Neural cell (in vitro differentiated cells): Measurements from ENCODE around the gene COL18A1. TPM values are rescaled to one million over a fixed set of nuclear protein-coding genes. Genes with fewer than 3 reads are reported as not detected.
"Not testable (repeated sequence)": the region's sequence is repeated elsewhere in the genome, so short reads cannot be mapped to it uniquely, and the experiment has no call there.

ENCODE experiments used
- H2AFZ ChIP-seq: fragments of 200-600, 300-800 bp; sonication (generic), shearing (Covaris generic); 2 replicates; pipeline ENCODE4 v1.6.0; 2014; ENCODE audit warnings: low read depth, mild to moderate bottlenecking, antibody characterized with exemption, low read length, moderate library complexity
- H3F3A ChIP-seq: fragments of 200-600 bp; shearing (Covaris generic); 2 replicates; pipeline ENCODE4 v1.6.1; 2016; ENCODE audit warnings: mild to moderate bottlenecking, moderate library complexity, mixed read lengths, antibody characterized with exemption, low read length; ENCODE audit not compliant: insufficient read depth, poor library complexity, severe bottlenecking
- H3K27ac ChIP-seq: fragments of 200-600, 300-800 bp; sonication (generic), shearing (Covaris generic); 2 replicates; pipeline ENCODE4 v1.5.1; 2014; ENCODE audit warnings: mild to moderate bottlenecking, low read length, moderate library complexity
- H3K27me3 ChIP-seq: fragments of 300-800, 200-600 bp; sonication (generic), shearing (Covaris generic); 2 replicates; pipeline ENCODE4 v1.6.0; 2014; ENCODE audit warnings: mild to moderate bottlenecking, low read depth, low read length, moderate library complexity; ENCODE audit not compliant: insufficient read depth
- H3K36me3 ChIP-seq: fragments of 300-800, 200-600 bp; sonication (generic), shearing (Covaris generic); 2 replicates; pipeline ENCODE4 v1.5.1; 2014; ENCODE audit warnings: mild to moderate bottlenecking, antibody characterized with exemption, low read length, moderate library complexity; ENCODE audit not compliant: insufficient read depth
- H3K4me2 ChIP-seq: fragments of 300-800, 200-600 bp; sonication (generic), shearing (Covaris generic); 2 replicates; pipeline ENCODE4 v1.6.0; 2014; ENCODE audit warnings: mild to moderate bottlenecking, low read length
- H3K4me3 ChIP-seq: fragments of 300-800, 200-600 bp; sonication (generic), shearing (Covaris generic); 2 replicates; pipeline ENCODE4 v1.5.1; 2014; ENCODE audit warnings: mild to moderate bottlenecking, low read length, moderate library complexity
- H3K79me2 ChIP-seq: fragments of 200-600 bp; shearing (Covaris generic); replicated peaks from 2 replicates; pipeline ENCODE4 v1.6.0; 2014; ENCODE audit warnings: mild to moderate bottlenecking, low read length, moderate library complexity; ENCODE audit not compliant: insufficient read depth
- H3K9ac ChIP-seq: fragments of 300-800, 200-600 bp; sonication (generic), shearing (Covaris generic); 2 replicates; pipeline ENCODE4 v1.6.1; 2016; ENCODE audit warnings: mild to moderate bottlenecking, low read length, mixed read lengths
- H3K9me2 ChIP-seq: fragments of 200-600 bp; shearing (Covaris generic); 2 replicates; pipeline ENCODE4 v1.6.1; 2016; ENCODE audit warnings: mild to moderate bottlenecking, low read length, mixed read lengths; ENCODE audit not compliant: insufficient read depth
- H3K9me3 ChIP-seq: fragments of 200-600, 300-800 bp; sonication (generic), shearing (Covaris generic); 2 replicates; pipeline ENCODE4 v1.6.1; 2016; ENCODE audit warnings: mild to moderate bottlenecking, mixed run types, low read length, moderate library complexity, mixed read lengths
- H4K20me1 ChIP-seq: fragments of 200-600 bp; shearing (Covaris generic); 2 replicates; pipeline ENCODE4 v1.6.1; 2016; ENCODE audit warnings: mild to moderate bottlenecking, mixed run types; ENCODE audit not compliant: insufficient read depth
- EP300 ChIP-seq: fragments of 450-650 bp; conservative IDR thresholded peaks from 2 replicates; pipeline ENCODE4 v1.6.1; 2014; ENCODE audit warnings: antibody characterized with exemption, mild to moderate bottlenecking, moderate library complexity; ENCODE audit not compliant: poor library complexity, severe bottlenecking
- EZH2 ChIP-seq: fragments of 200-600, 300-800 bp; shearing (Covaris generic), sonication (generic); IDR thresholded peaks from 2 replicates; pipeline ENCODE4 v1.6.1; 2014; ENCODE audit warnings: antibody characterized with exemption, low read length, borderline replicate concordance, mild to moderate bottlenecking; ENCODE audit not compliant: insufficient read depth, poor library complexity, severe bottlenecking
- MXI1 ChIP-seq: fragments of 450-650 bp; conservative IDR thresholded peaks from 2 replicates; pipeline ENCODE4 v1.6.1; 2014; ENCODE audit warnings: antibody characterized with exemption, mild to moderate bottlenecking; ENCODE audit not compliant: poor library complexity, severe bottlenecking
- POLR2AphosphoS5 ChIP-seq: IDR thresholded peaks from 2 replicates; pipeline ENCODE4 v1.6.1; 2012
- RAD21 ChIP-seq: fragments of 450-650 bp; conservative IDR thresholded peaks from 2 replicates; pipeline ENCODE4 v1.6.1; 2014; ENCODE audit warnings: antibody characterized with exemption, mild to moderate bottlenecking, moderate library complexity
- REST ChIP-seq: IDR thresholded peaks from 2 replicates; pipeline ENCODE4 v1.6.1; 2012; ENCODE audit warnings: borderline replicate concordance
- SMC3 ChIP-seq: fragments of 450-650 bp; conservative IDR thresholded peaks from 2 replicates; pipeline ENCODE4 v1.6.1; 2014; ENCODE audit warnings: antibody characterized with exemption, mild to moderate bottlenecking, moderate library complexity; ENCODE audit not compliant: poor library complexity
- TAF1 ChIP-seq: IDR thresholded peaks from 2 replicates; pipeline ENCODE4 v1.6.1; 2012; ENCODE audit warnings: low read depth
- polyA plus RNA-seq: library from polyadenylated mRNA; depleted of rRNA; stranded (reverse); fragments of >200 nt; gene quantifications from 2 replicates; pipeline ENCODE4 v1.2.3, GENCODE V29; 2014
- TF ChIP-seq, protein P1 (sequence below): fragments of 450-650 bp; IDR thresholded peaks from 2 replicates; pipeline ENCODE4 v1.5.1; 2014; ENCODE audit warnings: antibody characterized with exemption, mild to moderate bottlenecking, moderate library complexity; ENCODE audit not compliant: poor library complexity, severe bottlenecking

Gene COL18A1
- polyA plus RNA-seq, 1 donor from 2014 or later, result 2.5 TPM

DNA sequence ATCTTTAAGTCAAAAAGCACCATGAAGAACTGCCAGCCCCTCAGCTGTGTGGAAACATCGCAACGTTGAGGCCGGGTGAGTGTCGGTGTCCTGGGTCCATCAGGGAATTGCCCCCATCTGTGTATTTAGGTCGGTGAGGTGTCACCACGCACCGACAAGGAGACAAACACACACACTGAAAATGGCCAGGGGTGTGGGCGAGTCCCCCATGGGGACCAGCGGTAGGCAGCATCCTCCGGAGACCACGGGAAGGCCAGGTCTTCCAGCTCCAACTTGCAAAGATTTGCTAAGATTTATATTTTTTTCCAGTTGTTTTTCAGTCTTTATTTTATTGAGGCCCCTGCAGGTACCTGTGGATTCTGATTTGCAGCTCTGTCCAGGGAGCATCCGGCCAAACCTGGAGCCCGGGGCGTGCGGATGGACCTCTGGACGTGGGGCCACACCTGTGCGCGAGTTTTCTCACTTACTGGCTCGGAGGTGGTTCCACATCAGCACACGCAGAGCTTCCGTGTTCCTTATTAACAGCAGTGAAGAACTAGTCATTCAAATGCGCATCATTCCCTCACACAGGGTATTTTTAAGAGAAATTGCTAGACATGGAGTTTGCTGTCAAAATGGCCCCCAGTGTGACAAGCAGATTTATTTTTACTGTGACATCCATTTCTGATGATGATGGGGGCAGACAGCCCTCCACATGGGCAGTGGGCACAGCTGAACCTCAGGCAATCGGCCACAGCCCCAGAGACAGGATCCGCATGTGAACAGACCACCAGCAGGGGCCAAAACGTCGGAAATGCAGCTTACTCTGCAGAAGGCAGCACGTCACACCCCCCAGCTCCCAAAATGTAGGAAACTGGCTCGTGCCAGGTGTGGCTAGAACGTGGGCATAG lies 154.5 kb downstream of the COL18A1 start:
- no peaks in the 10 kb centered on the region for H3K27me3 ChIP-seq
- H4K20me1 ChIP-seq, result no peaks in the 10 kb centered on the region
- no peaks in the 10 kb centered on the region for H3K9me2 ChIP-seq
- H3K4me2 ChIP-seq, result no peak overlapping the region
- no peak overlapping the region for H3K9ac ChIP-seq
- no peak overlapping the region for H3K4me3 ChIP-seq
- no peaks in the 10 kb centered on the region for H3K36me3 ChIP-seq
- no peaks in the 10 kb centered on the region for H3F3A ChIP-seq
- H3K9me3 ChIP-seq, result no peaks in the 10 kb centered on the region
- no peak overlapping the region for H2AFZ ChIP-seq
- H3K27ac ChIP-seq, result no peak overlapping the region
- TF ChIP-seq POLR2AphosphoS5, result no peak
- TF ChIP-seq EZH2, result no peak
- TF ChIP-seq EP300, result no peak
- no peak for TF ChIP-seq MXI1
- no peaks in the 10 kb centered on the region for H3K79me2 ChIP-seq

GRCh38 chr21:45560106-45561021 lies 155.4 kb downstream of the COL18A1 start:
- no peak overlapping the region for H2AFZ ChIP-seq

DNA sequence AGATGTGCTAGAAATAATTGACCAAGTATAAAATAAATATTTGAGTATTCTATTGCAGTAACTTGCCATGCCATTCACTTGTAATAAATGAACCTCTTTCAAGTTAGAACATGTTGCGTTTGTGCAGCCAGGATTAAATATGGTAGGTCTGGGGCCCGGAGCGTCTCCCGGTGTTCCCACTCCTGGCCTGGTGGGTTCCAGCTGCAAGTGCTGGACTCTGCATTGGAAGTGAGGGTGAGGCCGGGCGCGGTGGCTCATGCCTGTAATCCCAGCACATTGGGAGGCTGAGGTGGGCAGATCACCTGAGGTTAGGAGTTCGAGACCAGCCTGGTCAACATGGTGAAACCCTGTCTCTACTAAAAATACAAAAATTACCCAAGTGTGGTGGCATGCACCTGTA lies 156.3 kb downstream of the COL18A1 start:
- not testable (repeated sequence) for H3K27ac ChIP-seq, H3K79me2 ChIP-seq, H3K27me3 ChIP-seq, H4K20me1 ChIP-seq, H3K4me2 ChIP-seq, H3F3A ChIP-seq, H3K36me3 ChIP-seq, H2AFZ ChIP-seq, H3K4me3 ChIP-seq, H3K9me2 ChIP-seq, H3K9ac ChIP-seq, H3K9me3 ChIP-seq

More at GRCh38 chr21:45560106-45561021, 155.4 kb downstream of the COL18A1 start:
- Histone ChIP-seq H3K9ac (no peak overlapping the region), H4K20me1 (no peaks in the 10 kb centered on the region), H3K9me2 (no peaks in the 10 kb centered on the region), H3K79me2 (no peaks in the 10 kb centered on the region), H3K9me3 (no peaks in the 10 kb centered on the region), H3F3A (no peaks in the 10 kb centered on the region), H3K4me2 (no peak overlapping the region), H3K36me3 (no peaks in the 10 kb centered on the region), H3K27ac (no peak overlapping the region), H3K4me3 (no peak overlapping the region), H3K27me3 (no peaks in the 10 kb centered on the region)
- TF ChIP-seq POLR2AphosphoS5 (no peak), TAF1 (no peak), SMC3 (no peak), RAD21 (no peak), MXI1 (no peak), EZH2 (no peak), REST (no peak), EP300 (no peak)
- TF ChIP-seq, protein P1, sequence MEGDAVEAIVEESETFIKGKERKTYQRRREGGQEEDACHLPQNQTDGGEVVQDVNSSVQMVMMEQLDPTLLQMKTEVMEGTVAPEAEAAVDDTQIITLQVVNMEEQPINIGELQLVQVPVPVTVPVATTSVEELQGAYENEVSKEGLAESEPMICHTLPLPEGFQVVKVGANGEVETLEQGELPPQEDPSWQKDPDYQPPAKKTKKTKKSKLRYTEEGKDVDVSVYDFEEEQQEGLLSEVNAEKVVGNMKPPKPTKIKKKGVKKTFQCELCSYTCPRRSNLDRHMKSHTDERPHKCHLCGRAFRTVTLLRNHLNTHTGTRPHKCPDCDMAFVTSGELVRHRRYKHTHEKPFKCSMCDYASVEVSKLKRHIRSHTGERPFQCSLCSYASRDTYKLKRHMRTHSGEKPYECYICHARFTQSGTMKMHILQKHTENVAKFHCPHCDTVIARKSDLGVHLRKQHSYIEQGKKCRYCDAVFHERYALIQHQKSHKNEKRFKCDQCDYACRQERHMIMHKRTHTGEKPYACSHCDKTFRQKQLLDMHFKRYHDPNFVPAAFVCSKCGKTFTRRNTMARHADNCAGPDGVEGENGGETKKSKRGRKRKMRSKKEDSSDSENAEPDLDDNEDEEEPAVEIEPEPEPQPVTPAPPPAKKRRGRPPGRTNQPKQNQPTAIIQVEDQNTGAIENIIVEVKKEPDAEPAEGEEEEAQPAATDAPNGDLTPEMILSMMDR, result no peak
